ENCODE results near the gene RHEX. TPM values are rescaled to one million over a fixed set of nuclear protein-coding genes. Genes with fewer than 3 reads are reported as not detected.

The RHEX gene
- total RNA-seq, 1 donor from 2014 or later: 0.53 TPM

DNA sequence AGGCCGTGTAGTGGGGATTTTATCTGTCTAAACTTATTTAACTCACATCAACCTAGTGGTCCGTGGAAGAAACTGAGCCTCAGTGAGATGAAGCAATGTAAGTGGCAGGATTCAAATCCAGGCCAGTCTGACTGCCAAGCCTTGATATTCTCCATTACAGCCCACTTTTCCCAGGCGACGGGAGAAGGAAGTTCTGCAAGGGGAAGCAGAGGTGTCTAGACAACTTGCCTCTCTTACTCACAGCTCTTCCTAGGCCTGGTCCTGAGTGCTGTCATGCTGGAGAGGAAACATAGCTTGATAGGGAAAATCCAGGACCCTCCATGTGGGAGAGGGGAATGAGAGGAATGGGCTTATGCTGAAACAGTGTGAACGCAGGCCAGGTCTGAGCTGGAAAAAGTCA lies 38.4 kb upstream of the RHEX start:
- TF ChIP-seq, protein P1, sequence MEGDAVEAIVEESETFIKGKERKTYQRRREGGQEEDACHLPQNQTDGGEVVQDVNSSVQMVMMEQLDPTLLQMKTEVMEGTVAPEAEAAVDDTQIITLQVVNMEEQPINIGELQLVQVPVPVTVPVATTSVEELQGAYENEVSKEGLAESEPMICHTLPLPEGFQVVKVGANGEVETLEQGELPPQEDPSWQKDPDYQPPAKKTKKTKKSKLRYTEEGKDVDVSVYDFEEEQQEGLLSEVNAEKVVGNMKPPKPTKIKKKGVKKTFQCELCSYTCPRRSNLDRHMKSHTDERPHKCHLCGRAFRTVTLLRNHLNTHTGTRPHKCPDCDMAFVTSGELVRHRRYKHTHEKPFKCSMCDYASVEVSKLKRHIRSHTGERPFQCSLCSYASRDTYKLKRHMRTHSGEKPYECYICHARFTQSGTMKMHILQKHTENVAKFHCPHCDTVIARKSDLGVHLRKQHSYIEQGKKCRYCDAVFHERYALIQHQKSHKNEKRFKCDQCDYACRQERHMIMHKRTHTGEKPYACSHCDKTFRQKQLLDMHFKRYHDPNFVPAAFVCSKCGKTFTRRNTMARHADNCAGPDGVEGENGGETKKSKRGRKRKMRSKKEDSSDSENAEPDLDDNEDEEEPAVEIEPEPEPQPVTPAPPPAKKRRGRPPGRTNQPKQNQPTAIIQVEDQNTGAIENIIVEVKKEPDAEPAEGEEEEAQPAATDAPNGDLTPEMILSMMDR (IDR thresholded peaks at IDR 0.05): no peak
- H3K27me3 ChIP-seq: no peaks in the 10 kb centered on the region
- no peak overlapping the region for H3K4me3 ChIP-seq
- no peaks in the 10 kb centered on the region for H3K36me3 ChIP-seq
- H3K4me1 ChIP-seq: no peaks in the 10 kb centered on the region
- intact Hi-C loops (cut with DNase I): no loop called here
- DNase-seq (ENCODE audit: low spot score in 2 of 2): no peak
- H3K9me3 ChIP-seq: peaks cover 0 to 6% of the 10 kb centered on the region in 2 donors
- H3K27ac ChIP-seq: no peak overlapping the region

DNA sequence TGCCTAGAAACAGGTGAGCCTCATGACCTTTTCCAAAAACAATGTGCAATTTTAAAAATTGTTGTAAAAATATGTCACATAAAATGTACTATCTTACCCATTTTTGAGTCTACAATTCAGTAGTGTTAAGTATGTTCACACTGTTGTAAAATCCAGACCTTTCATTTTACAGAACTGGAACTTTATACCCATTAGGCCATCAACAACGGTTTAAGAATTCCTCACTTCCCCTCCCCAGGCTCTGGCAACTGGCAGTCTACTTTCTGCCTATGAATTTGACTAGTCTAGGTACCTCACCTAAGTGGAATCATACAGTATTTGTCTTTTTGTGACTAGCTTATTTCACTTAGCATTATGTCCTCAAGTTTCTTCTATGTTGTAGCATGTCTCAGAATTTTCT lies 37.9 kb upstream of the RHEX start:
- Histone ChIP-seq H3K4me1 (no peaks in the 10 kb centered on the region), H3K27me3 (no peaks in the 10 kb centered on the region), H3K27ac (no peak overlapping the region), H3K4me3 (no peak overlapping the region), H3K36me3 (no peaks in the 10 kb centered on the region), H3K9me3 (peaks cover 0 to 6% of the 10 kb centered on the region in 2 donors)
- no peak for DNase-seq (ENCODE audit: low spot score in 2 of 2)
- TF ChIP-seq, protein P1 (IDR thresholded peaks at IDR 0.05): no peak
- intact Hi-C loops (cut with DNase I): no loop called here

DNA sequence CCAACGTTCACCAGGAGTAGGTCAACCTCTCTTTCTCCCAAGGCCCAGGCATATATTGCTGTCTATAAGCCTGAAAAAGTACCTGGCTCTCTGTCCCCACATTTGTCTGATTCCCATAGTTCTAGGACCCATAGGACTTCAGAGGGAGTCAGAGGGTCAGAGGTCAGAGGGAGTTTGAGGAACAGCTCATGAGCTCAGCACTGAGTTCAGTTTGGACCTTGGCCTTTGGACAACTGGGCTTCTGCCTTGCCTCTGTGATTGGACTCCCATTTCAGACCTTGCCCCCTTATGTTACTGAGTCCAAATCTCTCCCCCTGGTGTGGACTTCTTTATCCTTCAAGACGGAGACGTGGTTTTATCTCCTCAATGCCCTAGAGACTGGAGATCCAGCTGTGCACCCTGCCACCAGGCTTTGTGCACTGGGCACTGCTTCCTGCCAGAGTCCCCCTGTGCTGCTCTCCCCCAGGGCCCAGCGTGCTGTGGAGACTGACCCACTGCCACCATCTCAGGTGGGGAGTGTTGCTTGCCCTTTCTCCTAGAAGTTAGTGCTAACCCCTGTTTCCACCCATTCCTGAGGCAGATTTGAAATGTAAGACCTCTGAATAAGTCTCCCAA lies 32.5 kb upstream of the RHEX start:
- intact Hi-C loops (cut with DNase I): no loop called here
- TF ChIP-seq, protein P1 (IDR thresholded peaks at IDR 0.05): no peak
- Histone ChIP-seq H3K36me3 (no peaks in the 10 kb centered on the region), H3K4me3 (no peak overlapping the region), H3K4me1 (no peaks in the 10 kb centered on the region), H3K27ac (no peak overlapping the region), H3K27me3 (no peaks in the 10 kb centered on the region), H3K9me3 (peaks cover 0 to 6% of the 10 kb centered on the region in 2 donors)
- DNase-seq (ENCODE audit: low spot score in 2 of 2): no peak

DNA sequence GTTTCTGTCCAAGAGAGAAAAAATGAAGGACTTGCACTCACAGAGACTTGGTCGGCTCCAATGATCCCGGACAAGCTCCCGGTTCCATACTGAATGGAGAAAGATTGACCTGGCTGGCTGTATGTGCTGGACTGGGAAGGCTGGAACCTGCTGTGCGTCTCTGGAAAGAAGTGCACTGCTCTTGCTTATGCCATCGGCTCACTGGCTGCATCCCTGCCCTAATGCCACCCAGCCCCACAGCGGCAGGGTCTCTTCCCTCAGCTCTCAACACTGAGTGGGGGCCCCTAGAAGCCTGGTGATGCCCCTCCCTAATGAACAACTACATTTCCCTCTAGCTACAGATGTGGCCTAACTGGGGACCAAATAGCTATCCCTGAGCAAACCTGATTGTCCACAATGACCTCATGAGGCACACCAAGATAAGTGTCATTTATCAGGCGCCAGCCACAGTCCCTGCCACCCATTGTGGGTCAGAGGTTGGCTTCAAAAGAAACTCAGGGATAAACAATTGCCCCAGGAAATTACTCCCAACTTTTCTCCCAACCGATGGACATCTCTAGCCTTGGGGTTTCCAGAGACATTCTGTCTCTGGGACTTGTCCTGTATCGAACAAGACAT lies 31.9 kb upstream of the RHEX start:
- H3K4me1 ChIP-seq: no peaks in the 10 kb centered on the region
- TF ChIP-seq, protein P1 (IDR thresholded peaks at IDR 0.05): no peak
- peaks cover 0 to 6% of the 10 kb centered on the region in 2 donors for H3K9me3 ChIP-seq
- intact Hi-C loops (cut with DNase I): no loop called here
- no peaks in the 10 kb centered on the region for H3K36me3 ChIP-seq
- DNase-seq (ENCODE audit: low spot score in 2 of 2): no peak
- H3K4me3 ChIP-seq: no peak overlapping the region
- H3K27me3 ChIP-seq: no peaks in the 10 kb centered on the region
- no peak overlapping the region for H3K27ac ChIP-seq

DNA sequence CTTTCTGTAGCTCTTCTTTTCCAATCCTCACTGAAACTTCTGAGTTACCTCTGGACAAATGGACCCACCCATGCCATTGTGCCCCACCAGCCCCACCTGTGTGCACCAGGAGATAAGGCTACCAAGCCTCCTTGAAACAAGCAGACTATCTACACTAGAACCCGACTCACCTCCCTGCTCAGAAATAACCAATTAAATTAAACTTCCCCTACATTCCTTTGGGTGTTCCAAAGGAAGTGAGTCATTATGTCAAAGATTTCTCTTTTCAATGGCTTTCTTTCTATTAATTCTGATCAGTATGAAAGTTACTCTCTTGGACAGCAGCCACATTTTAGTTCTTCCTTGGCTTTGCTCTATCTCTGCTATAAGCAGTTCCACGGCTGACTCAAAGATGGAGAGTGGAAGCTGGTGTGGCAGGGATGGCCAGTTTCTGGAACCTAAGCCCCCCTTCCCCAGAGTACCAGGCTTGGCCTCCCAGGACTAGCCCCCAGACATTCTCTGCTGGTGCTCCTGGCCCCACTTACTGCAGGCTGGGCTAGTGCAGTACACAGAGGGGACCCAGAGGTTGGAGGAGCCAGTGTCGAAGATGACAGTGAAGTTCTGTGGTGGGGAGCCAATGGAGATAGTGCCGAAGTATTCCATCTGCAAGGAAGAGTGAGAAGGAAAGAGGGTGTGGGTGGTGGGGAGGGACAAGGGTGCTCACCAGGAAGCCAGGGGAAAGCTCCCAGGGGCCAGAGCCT lies 31.2 kb upstream of the RHEX start:
- DNase-seq (ENCODE audit: low spot score in 2 of 2): no peak
- Histone ChIP-seq H3K27me3 (no peaks in the 10 kb centered on the region), H3K27ac (no peak overlapping the region), H3K9me3 (peaks cover 0 to 6% of the 10 kb centered on the region in 2 donors), H3K4me1 (no peaks in the 10 kb centered on the region), H3K4me3 (no peak overlapping the region), H3K36me3 (no peaks in the 10 kb centered on the region)
- TF ChIP-seq, protein P1 (IDR thresholded peaks at IDR 0.05): no peak
- intact Hi-C loops (cut with DNase I): no loop called here

Data from ascending aorta (tissue), 2 donors.